Heart left ventricle (tissue), 16 donors: ENCODE data around the gene ZNF648. TPM values are rescaled to one million over a fixed set of nuclear protein-coding genes. Genes with fewer than 3 reads are reported as not detected.

Experiments used
- ATAC-seq, 4 donors: fragments of 200-7000 bp; cut with Tn5 transposase; one replicate each; pipeline ENCODE4 v1.9.1; 2020 to 2022; ENCODE audit warnings: moderate library complexity in 4 of 4, mild to moderate bottlenecking in 3 of 4, moderate number of reproducible peaks in 1 of 4
- DNase-seq, 5 donors: peaks; one replicate each; pipeline ENCODE4 v3.0.0-alpha.2; 2020
- H3K27ac ChIP-seq, 12 donors: fragments of 200-600 bp; sonication (generic) in 4 of 12; one replicate each; pipeline versions ENCODE4 v1.5.0 to v1.8.0; 2016 to 2022; ENCODE audit warnings: mild to moderate bottlenecking in 2 of 12
- H3K27me3 ChIP-seq, 9 donors: fragments of 200-600 bp; sonication (generic) in 2 of 9; one replicate each; pipeline versions ENCODE4 v1.5.1 to v1.8.0; 2016 to 2022; ENCODE audit warnings: mild to moderate bottlenecking in 3 of 9
- H3K36me3 ChIP-seq, 9 donors: fragments of 200-600 bp; sonication (generic) in 2 of 9; one replicate each; pipeline versions ENCODE4 v1.5.0 to v1.8.0; 2018 to 2022; ENCODE audit warnings: mild to moderate bottlenecking in 2 of 9
- H3K4me1 ChIP-seq, 12 donors: fragments of 200-600 bp; sonication (generic) in 4 of 12; one replicate each; pipeline versions ENCODE4 v1.5.0 to v1.8.0; 2016 to 2022; ENCODE audit warnings: mild to moderate bottlenecking in 3 of 12
- H3K4me3 ChIP-seq, 12 donors: fragments of 200-600 bp; sonication (generic) in 4 of 12; one replicate each; pipeline versions ENCODE4 v1.5.0 to v1.8.0; 2017 to 2022; ENCODE audit warnings: mild to moderate bottlenecking in 9 of 12, moderate library complexity in 4 of 12
- H3K9me3 ChIP-seq, 12 donors: fragments of 200-600 bp; sonication (generic) in 4 of 12; one replicate each; pipeline versions ENCODE4 v1.5.0 to v1.8.0; 2016 to 2022; ENCODE audit warnings: mild to moderate bottlenecking in 1 of 12
- CTCF ChIP-seq, 12 donors: fragments of 200-600 bp; sonication (generic) in 4 of 12; IDR thresholded peaks; one replicate each; pipeline versions ENCODE4 v1.5.0 to v1.8.0; 2018 to 2022; ENCODE audit warnings: antibody characterized with exemption in 12 of 12, mild to moderate bottlenecking in 5 of 12
- POLR2A ChIP-seq, 2 donors: fragments of 450-650 bp; IDR thresholded peaks; one replicate each; pipeline ENCODE4 v1.6.1; 2017; ENCODE audit warnings: antibody characterized with exemption in 2 of 2, mild to moderate bottlenecking in 2 of 2, moderate library complexity in 2 of 2
- WGBS, 4 donors: extraction: QIAGEN DNeasy Blood & Tissue Kit in 2 of 4; methylation state at CpG; one replicate each; pipeline versions ENCODE4 v1.1.5 to v1.1.7; 2013 to 2018; 5-methylcytosine and 5-hydroxymethylcytosine counted together
- intact Hi-C, 10 donors: fragments of 100-400 bp; cut with DNase I; formaldehyde crosslinking; loops; one replicate each; pipeline versions ENCODE4 v1.11.1 to v1.14.2; 2022
- polyA plus RNA-seq, 2 donors: library from polyadenylated mRNA; stranded (reverse); fragments of 200-250 nt; gene quantifications; one replicate each; pipeline ENCODE4 v1.2.3, GENCODE V29; 2013
- total RNA-seq, 9 donors: library from RNA; depleted of rRNA in 2 of 9; stranded (reverse); fragments of >200 nt in 2 of 9; fragmentation: NEBNext Ultra II Directional in 3 of 9; extraction: Animal tissue kit (Norgen Biotek cat#: 25700) in 3 of 9; gene quantifications; one replicate each; pipeline versions ENCODE4 v1.1.0 to v1.2.4, GENCODE V29; 2016 to 2023
- donor health status: ischemic (EF 13 %, LVEDD 7.1; RV severe dilation, severe dysfunction).
- donor health status: healthy with polysubstance abuse.
- donor health status: DM: no; HTN: yes; CAD: no.
- donor health status: DM: no; HTN: no; CAD: no.
- donor health status: ischemic (EF 25% LVEDD 6.9; RV normal size, moderate dysfunction).
- donor health status: ischemic (EF 25% LVEDD 5.7; RV mildly dilated, moderate dysfunction).
- donor health status: healthy.
- donor health status: DM: yes; HTN: yes; CAD: no.
- donor health status: ischemic (EF 35%, LVEDD 5.7; RV mildly dilated, moderate dysfunction).
- donor health status: nonischemic (EF 11% LVEDD 7.7; RV severe dilation, severe dysfunction).
- donor health status: DM: yes; HTN: yes; CAD: no.
- donor health status: PGD.
- donor health status: ischemic (EF 29% LVEDD 5.4; RV normal size, mild dysfunction).
- donor health status: nonischemic (EF 23%, LVEDD 6.1; RV moderate dilation, normal function).

The ZNF648 gene
- total and polyA plus RNA-seq, 11 donors = not detected

GRCh38 chr1:182080040-182080439 is 18.5 kb upstream of the ZNF648 start:
- no peak overlapping the region for H3K27ac ChIP-seq
- WGBS, 4 donors = 65 to 70% (median 70%) methylated on average over 3 of the region's 3 CpGs
- DNase-seq (no peak), ATAC-seq (no peak)
- H3K4me3 ChIP-seq = no peak overlapping the region
- TF ChIP-seq POLR2A (IDR thresholded peaks at IDR 0.05) (no peak), CTCF (IDR thresholded peaks at IDR 0.05) (no peak)
- peaks cover 0 to 4% (median 0%) of the 10 kb centered on the region in 12 donors for H3K9me3 ChIP-seq
- no peaks in the 10 kb centered on the region for H3K27me3 ChIP-seq
- H3K36me3 ChIP-seq = no peaks in the 10 kb centered on the region
- H3K4me1 ChIP-seq = peaks cover 0 to 12% (median 1%) of the 10 kb centered on the region in 12 donors
- intact Hi-C loops = loop anchor here (2.0 to 10.0 kb wide), 9 partner anchors 505 to 707 kb away; partner anchors contain the start of genes NPL (in 4 of the 10), RGS16 (in 1 of the 10) and RNASEL (in 1 of the 10)

GRCh38 chr1:182071924-182072323 is 10.4 kb upstream of the ZNF648 start:
- intact Hi-C loops = no loop called here
- H3K27ac ChIP-seq = no peak overlapping the region
- no peaks in the 10 kb centered on the region for H3K36me3 ChIP-seq
- peaks cover 0 to 25% (median 0%) of the 10 kb centered on the region in 9 donors for H3K27me3 ChIP-seq
- no peak overlapping the region for H3K4me3 ChIP-seq
- no peak for TF ChIP-seq POLR2A (IDR thresholded peaks at IDR 0.05)
- TF ChIP-seq CTCF (IDR thresholded peaks at IDR 0.05) = no peak
- DNase-seq (no peak), ATAC-seq (no peak)
- WGBS, 4 donors = 73 to 85% (median 84%) methylated on average over 4 of the region's 4 CpGs
- no peaks in the 10 kb centered on the region for H3K9me3 ChIP-seq
- peaks cover 0 to 4% (median 0%) of the 10 kb centered on the region in 12 donors for H3K4me1 ChIP-seq

GRCh38 chr1:182069028-182069466 is 7.5 kb upstream of the ZNF648 start:
- WGBS, 4 donors = 7 to 46% (median 23%) methylated on average over 11 to 12 of the region's 12 CpGs
- peaks cover 0 to 21% (median 0%) of the 10 kb centered on the region in 9 donors for H3K27me3 ChIP-seq
- H3K9me3 ChIP-seq = peaks cover 0 to 2% (median 0%) of the 10 kb centered on the region in 12 donors
- no peaks in the 10 kb centered on the region for H3K36me3 ChIP-seq
- H3K4me1 ChIP-seq = peaks cover 0 to 4% (median 0%) of the 10 kb centered on the region in 12 donors
- TF ChIP-seq CTCF (IDR thresholded peaks at IDR 0.05) (peak; percentile 42 to 79 (median 67)), POLR2A (IDR thresholded peaks at IDR 0.05) (no peak)
- no peak overlapping the region for H3K4me3 ChIP-seq
- DNase-seq = peak in 4 of 5 donors; percentile 35 to 55 (median 43)
- H3K27ac ChIP-seq = no peak overlapping the region
- ATAC-seq = peak in 3 of 4 donors; percentile 71 to 85 (median 75)
- intact Hi-C loops = loop anchor here in 3 of 10 donors (5.0 to 10.0 kb wide), 3 partner anchors 574 to 592 kb away; partner anchors contain the start of gene CACNA1E (in 1 of the 3)

- H3K36me3 ChIP-seq = no peaks in the 10 kb centered on the region
- H3K27ac ChIP-seq = no peak overlapping the region
- TF ChIP-seq POLR2A (IDR thresholded peaks at IDR 0.05) (no peak), CTCF (IDR thresholded peaks at IDR 0.05) (no peak)
- peaks cover 0 to 4% (median 0%) of the 10 kb centered on the region in 12 donors for H3K4me1 ChIP-seq
- peaks cover 0 to 20% (median 0%) of the 10 kb centered on the region in 9 donors for H3K27me3 ChIP-seq
- no peak for ATAC-seq
- WGBS, 4 donors = 60 to 75% (median 71%) methylated on average over 4 of the region's 4 CpGs
- no peak overlapping the region for H3K4me3 ChIP-seq
- intact Hi-C loops = loop anchor here in 3 of 10 donors (5.0 to 10.0 kb wide), 3 partner anchors 572 to 590 kb away; partner anchors contain the start of gene CACNA1E (in 1 of the 3)
- H3K9me3 ChIP-seq = peaks cover 0 to 7% (median 0%) of the 10 kb centered on the region in 12 donors
- DNase-seq = no peak
Measured at GRCh38 chr1:182066934-182067333, 5.4 kb upstream of the ZNF648 start.
